ENCODE data around the gene RAP1GAP. TPM values are rescaled to one million over a fixed set of nuclear protein-coding genes. Genes with fewer than 3 reads are reported as not detected.

RAP1GAP gene
- total and polyA plus RNA-seq, 9 of the 15 experiments (the other 6 are each of a cell fraction or from before 2014, with no cell fraction given): 0.29 to 30.2 (median 19.2) TPM

GRCh38 chr1:21596174-21596573 lies 73.0 kb downstream of the RAP1GAP start:
- no peak for ATAC-seq
- BruUV-seq (replicated peaks): no TSS peak
- FAIRE-seq: no peak

More at GRCh38 chr1:21596174-21596573, 73.0 kb downstream of the RAP1GAP start:
- H3K9ac ChIP-seq (ENCODE audit: insufficient read depth in 1 of 2, low read depth in 2 of 2, low read length in 2 of 2): peak overlapping the region in 1 of 2 experiments; percentile 47; a peak in 1 of 4 replicates
- peaks cover 0 to 51% of the 10 kb centered on the region in 2 experiments; a peak in 1 of 5 replicates for H3K4me1 ChIP-seq (replicated peaks in 1 of 2; ENCODE audit: control insufficient read depth in 2 of 2, insufficient read depth in 2 of 2, low read length in 2 of 2)
- no peaks in the 10 kb centered on the region for H3K9me1 ChIP-seq (ENCODE audit: control insufficient read depth, insufficient read depth, low read length)
- H3K4me3 ChIP-seq: no peak overlapping the region
- H3K79me2 ChIP-seq (ENCODE audit: control insufficient read depth, insufficient read depth, low read length): no peaks in the 10 kb centered on the region
- 69% methylated on average over 11 of the region's 11 CpGs for WGBS (ENCODE audit: insufficient coverage, low coverage, missing lambda C conversion rate)
- H2AFZ ChIP-seq (ENCODE audit: low read depth, low read length): no peak overlapping the region
- peaks cover 20% of the 10 kb centered on the region for H3K36me3 ChIP-seq (ENCODE audit: control insufficient read depth, insufficient read depth, low read length)
- peaks cover 10% of the 10 kb centered on the region for H4K20me1 ChIP-seq (replicated peaks; ENCODE audit: control insufficient read depth, insufficient read depth, low read length)
- intact Hi-C loops (cut with micrococcal nuclease): loop anchor here (10.0 kb wide), 1 partner anchor 81 kb away; no protein-coding TSS in a partner anchor
- 0 out of 5 replicates have a peak, but pooled peaks cover 0 to 6% of the 10 kb centered on the region in 2 experiments for H3K27me3 ChIP-seq (ENCODE audit: control insufficient read depth in 2 of 2, insufficient read depth in 2 of 2, low read length in 2 of 2)
- H3K27ac ChIP-seq (ENCODE audit: extremely low read depth, low read depth, low read length): no peak overlapping the region
- DNase-seq (ENCODE audit: extremely low read depth in 1 of 4, low spot score in 3 of 4): no peak
- in situ Hi-C loops (cut with MboI): no loop called here
- no peaks in the 10 kb centered on the region for H3K9me3 ChIP-seq (replicated peaks; ENCODE audit: control insufficient read depth, insufficient read depth, low read depth, low read length)
- no peak for TF ChIP-seq SP2 (IDR thresholded peaks at IDR 0.05; ENCODE audit: extremely low read depth, low read depth, low read length, poor library complexity, severe bottlenecking)
- no peak for TF ChIP-seq IRF1 (CRISPR knock-in tag; IDR thresholded peaks at IDR 0.05; ENCODE audit: borderline replicate concordance)
- no peak for TF ChIP-seq MNT (conservative IDR thresholded peaks at IDR 0.05)
- peak; percentile 28 for TF ChIP-seq NFIC (IDR thresholded peaks at IDR 0.05)
- no peak for TF ChIP-seq NFE2 (IDR thresholded peaks at IDR 0.05; ENCODE audit: low read depth)
- no peak for TF ChIP-seq TEAD4 (IDR thresholded peaks at IDR 0.05; ENCODE audit: low read length)
- 0 out of 2 replicates have a peak, but pooled peaks have one; percentile 33 for TF ChIP-seq TEAD4 (CRISPR knock-in tag; IDR thresholded peaks at IDR 0.05; ENCODE audit: borderline replicate concordance)
- TF ChIP-seq TRIM24 (IDR thresholded peaks at IDR 0.05): no peak
- CTCF ChIA-PET (ENCODE audit: low intra/inter-chr PET ratio): interaction anchor here (0.6 to 1.6 kb wide), 5 partner anchors 34 to 225 kb away, joined by 3 to 10 read pairs (median 5); partner anchors contain the start of gene ALPL
- H3K4me2 ChIP-seq (ENCODE audit: insufficient read depth, low read length): no peak overlapping the region
- POLR2A ChIA-PET: interaction anchor here (0.5 to 1.3 kb wide), 4 partner anchors 9 to 427 kb away, joined by 3 to 4 read pairs (median 4); no protein-coding TSS in a partner anchor

Measured in K562 (cell line).